Gastroesophageal sphincter (tissue), 3 donors: ENCODE measurements around the gene IER5L.

ENCODE experiments used
- POLR2A ChIP-seq, 2 donors: fragments of 450-650 bp; IDR thresholded peaks; one replicate each; pipeline ENCODE4 v1.6.1; 2017; ENCODE audit warnings: antibody characterized with exemption in 2 of 2, mild to moderate bottlenecking in 2 of 2, moderate library complexity in 1 of 2
- POLR2AphosphoS5 ChIP-seq: sonication (generic); formaldehyde crosslinking; IDR thresholded peaks from one replicate; pipeline ENCODE4 v1.6.1; 2017; ENCODE audit warnings: antibody characterized with exemption
- TF ChIP-seq, protein P1 (sequence below), 4 experiments: fragments of 200-600 bp in 2 of 4; fragments of 450-650 bp in 2 of 4; sonication (generic) in 1 of 4; IDR thresholded peaks; one replicate each; pipeline ENCODE4 v1.5.1; 2017 to 2019; ENCODE audit warnings: antibody characterized with exemption in 4 of 4, mild to moderate bottlenecking in 2 of 4, moderate library complexity in 2 of 4

DNA sequence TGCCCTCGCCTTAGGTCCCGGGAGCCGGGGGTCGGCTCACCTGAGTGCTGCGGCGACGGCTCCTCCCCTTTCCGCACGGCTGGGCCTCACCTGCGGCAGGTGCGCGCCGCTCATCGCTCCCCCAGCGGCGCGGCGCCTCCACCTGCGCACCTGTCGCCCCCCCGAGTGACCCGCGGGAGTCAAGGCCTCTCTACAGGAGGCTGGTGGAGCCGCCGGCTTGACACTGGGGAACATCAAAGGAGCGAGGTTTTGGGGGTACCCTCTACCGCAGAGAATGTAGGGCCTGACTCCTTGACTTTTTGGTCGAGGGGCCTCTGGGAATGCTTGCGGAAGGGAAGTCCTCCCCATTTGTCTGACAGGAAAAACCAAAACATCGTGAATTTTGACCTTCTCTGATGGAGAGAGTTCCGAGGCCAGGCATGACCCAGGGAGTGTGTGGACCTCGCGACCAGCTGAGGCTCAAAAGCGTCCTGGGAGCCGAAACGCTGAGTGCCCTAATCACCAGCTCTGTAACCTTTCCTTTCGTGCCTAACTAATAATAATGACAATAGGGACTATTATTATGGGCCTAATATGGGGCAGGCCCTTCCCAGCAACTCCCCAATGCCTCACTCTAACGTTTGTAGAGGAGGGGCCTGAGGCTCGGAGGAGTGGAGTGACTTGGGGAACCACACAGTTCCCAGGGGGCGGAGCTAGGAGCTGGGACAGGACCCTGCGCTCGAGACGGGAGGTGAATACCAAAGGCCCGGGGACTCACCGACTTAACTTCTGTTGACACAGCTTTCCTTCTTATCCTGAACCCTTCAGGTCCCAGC lies 714 bp upstream of the IER5L start:
- TF ChIP-seq, protein P1, sequence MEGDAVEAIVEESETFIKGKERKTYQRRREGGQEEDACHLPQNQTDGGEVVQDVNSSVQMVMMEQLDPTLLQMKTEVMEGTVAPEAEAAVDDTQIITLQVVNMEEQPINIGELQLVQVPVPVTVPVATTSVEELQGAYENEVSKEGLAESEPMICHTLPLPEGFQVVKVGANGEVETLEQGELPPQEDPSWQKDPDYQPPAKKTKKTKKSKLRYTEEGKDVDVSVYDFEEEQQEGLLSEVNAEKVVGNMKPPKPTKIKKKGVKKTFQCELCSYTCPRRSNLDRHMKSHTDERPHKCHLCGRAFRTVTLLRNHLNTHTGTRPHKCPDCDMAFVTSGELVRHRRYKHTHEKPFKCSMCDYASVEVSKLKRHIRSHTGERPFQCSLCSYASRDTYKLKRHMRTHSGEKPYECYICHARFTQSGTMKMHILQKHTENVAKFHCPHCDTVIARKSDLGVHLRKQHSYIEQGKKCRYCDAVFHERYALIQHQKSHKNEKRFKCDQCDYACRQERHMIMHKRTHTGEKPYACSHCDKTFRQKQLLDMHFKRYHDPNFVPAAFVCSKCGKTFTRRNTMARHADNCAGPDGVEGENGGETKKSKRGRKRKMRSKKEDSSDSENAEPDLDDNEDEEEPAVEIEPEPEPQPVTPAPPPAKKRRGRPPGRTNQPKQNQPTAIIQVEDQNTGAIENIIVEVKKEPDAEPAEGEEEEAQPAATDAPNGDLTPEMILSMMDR (IDR thresholded peaks at IDR 0.05): no peak
- TF ChIP-seq POLR2A (IDR thresholded peaks at IDR 0.05) (no peak), POLR2AphosphoS5 (no peak)
